Neural cell (in vitro differentiated cells): ENCODE data around the gene EXOC2. TPM values are rescaled to one million over a fixed set of nuclear protein-coding genes. Genes with fewer than 3 reads are reported as not detected.

ENCODE experiments used
- H2AFZ ChIP-seq: fragments of 200-600, 300-800 bp; sonication (generic), shearing (Covaris generic); 2 replicates; pipeline ENCODE4 v1.6.0; 2014; ENCODE audit warnings: low read depth, mild to moderate bottlenecking, antibody characterized with exemption, low read length, moderate library complexity
- H3F3A ChIP-seq: fragments of 200-600 bp; shearing (Covaris generic); 2 replicates; pipeline ENCODE4 v1.6.1; 2016; ENCODE audit warnings: mild to moderate bottlenecking, moderate library complexity, mixed read lengths, antibody characterized with exemption, low read length; ENCODE audit not compliant: insufficient read depth, poor library complexity, severe bottlenecking
- H3K27ac ChIP-seq: fragments of 200-600, 300-800 bp; sonication (generic), shearing (Covaris generic); 2 replicates; pipeline ENCODE4 v1.5.1; 2014; ENCODE audit warnings: mild to moderate bottlenecking, low read length, moderate library complexity
- H3K27me3 ChIP-seq: fragments of 300-800, 200-600 bp; sonication (generic), shearing (Covaris generic); 2 replicates; pipeline ENCODE4 v1.6.0; 2014; ENCODE audit warnings: mild to moderate bottlenecking, low read depth, low read length, moderate library complexity; ENCODE audit not compliant: insufficient read depth
- H3K36me3 ChIP-seq: fragments of 300-800, 200-600 bp; sonication (generic), shearing (Covaris generic); 2 replicates; pipeline ENCODE4 v1.5.1; 2014; ENCODE audit warnings: mild to moderate bottlenecking, antibody characterized with exemption, low read length, moderate library complexity; ENCODE audit not compliant: insufficient read depth
- H3K4me2 ChIP-seq: fragments of 300-800, 200-600 bp; sonication (generic), shearing (Covaris generic); 2 replicates; pipeline ENCODE4 v1.6.0; 2014; ENCODE audit warnings: mild to moderate bottlenecking, low read length
- H3K4me3 ChIP-seq: fragments of 300-800, 200-600 bp; sonication (generic), shearing (Covaris generic); 2 replicates; pipeline ENCODE4 v1.5.1; 2014; ENCODE audit warnings: mild to moderate bottlenecking, low read length, moderate library complexity
- H3K79me2 ChIP-seq: fragments of 200-600 bp; shearing (Covaris generic); replicated peaks from 2 replicates; pipeline ENCODE4 v1.6.0; 2014; ENCODE audit warnings: mild to moderate bottlenecking, low read length, moderate library complexity; ENCODE audit not compliant: insufficient read depth
- H3K9ac ChIP-seq: fragments of 300-800, 200-600 bp; sonication (generic), shearing (Covaris generic); 2 replicates; pipeline ENCODE4 v1.6.1; 2016; ENCODE audit warnings: mild to moderate bottlenecking, low read length, mixed read lengths
- H3K9me2 ChIP-seq: fragments of 200-600 bp; shearing (Covaris generic); 2 replicates; pipeline ENCODE4 v1.6.1; 2016; ENCODE audit warnings: mild to moderate bottlenecking, low read length, mixed read lengths; ENCODE audit not compliant: insufficient read depth
- H3K9me3 ChIP-seq: fragments of 200-600, 300-800 bp; sonication (generic), shearing (Covaris generic); 2 replicates; pipeline ENCODE4 v1.6.1; 2016; ENCODE audit warnings: mild to moderate bottlenecking, mixed run types, low read length, moderate library complexity, mixed read lengths
- H4K20me1 ChIP-seq: fragments of 200-600 bp; shearing (Covaris generic); 2 replicates; pipeline ENCODE4 v1.6.1; 2016; ENCODE audit warnings: mild to moderate bottlenecking, mixed run types; ENCODE audit not compliant: insufficient read depth
- CTCF ChIP-seq: fragments of 450-650 bp; IDR thresholded peaks from 2 replicates; pipeline ENCODE4 v1.5.1; 2014; ENCODE audit warnings: antibody characterized with exemption, mild to moderate bottlenecking, moderate library complexity; ENCODE audit not compliant: poor library complexity, severe bottlenecking
- EP300 ChIP-seq: fragments of 450-650 bp; conservative IDR thresholded peaks from 2 replicates; pipeline ENCODE4 v1.6.1; 2014; ENCODE audit warnings: antibody characterized with exemption, mild to moderate bottlenecking, moderate library complexity; ENCODE audit not compliant: poor library complexity, severe bottlenecking
- EZH2 ChIP-seq: fragments of 200-600, 300-800 bp; shearing (Covaris generic), sonication (generic); IDR thresholded peaks from 2 replicates; pipeline ENCODE4 v1.6.1; 2014; ENCODE audit warnings: antibody characterized with exemption, low read length, borderline replicate concordance, mild to moderate bottlenecking; ENCODE audit not compliant: insufficient read depth, poor library complexity, severe bottlenecking
- MXI1 ChIP-seq: fragments of 450-650 bp; conservative IDR thresholded peaks from 2 replicates; pipeline ENCODE4 v1.6.1; 2014; ENCODE audit warnings: antibody characterized with exemption, mild to moderate bottlenecking; ENCODE audit not compliant: poor library complexity, severe bottlenecking
- POLR2AphosphoS5 ChIP-seq: IDR thresholded peaks from 2 replicates; pipeline ENCODE4 v1.6.1; 2012
- RAD21 ChIP-seq: fragments of 450-650 bp; conservative IDR thresholded peaks from 2 replicates; pipeline ENCODE4 v1.6.1; 2014; ENCODE audit warnings: antibody characterized with exemption, mild to moderate bottlenecking, moderate library complexity
- SMC3 ChIP-seq: fragments of 450-650 bp; conservative IDR thresholded peaks from 2 replicates; pipeline ENCODE4 v1.6.1; 2014; ENCODE audit warnings: antibody characterized with exemption, mild to moderate bottlenecking, moderate library complexity; ENCODE audit not compliant: poor library complexity
- TAF1 ChIP-seq: IDR thresholded peaks from 2 replicates; pipeline ENCODE4 v1.6.1; 2012; ENCODE audit warnings: low read depth
- polyA plus RNA-seq: library from polyadenylated mRNA; depleted of rRNA; stranded (reverse); fragments of >200 nt; gene quantifications from 2 replicates; pipeline ENCODE4 v1.2.3, GENCODE V29; 2014
- TF ChIP-seq, protein P1 (sequence below): IDR thresholded peaks from 2 replicates; pipeline ENCODE4 v1.6.1; 2012; ENCODE audit warnings: borderline replicate concordance

The EXOC2 gene
- polyA plus RNA-seq, 1 donor from 2014 or later, result 38.6 TPM

DNA sequence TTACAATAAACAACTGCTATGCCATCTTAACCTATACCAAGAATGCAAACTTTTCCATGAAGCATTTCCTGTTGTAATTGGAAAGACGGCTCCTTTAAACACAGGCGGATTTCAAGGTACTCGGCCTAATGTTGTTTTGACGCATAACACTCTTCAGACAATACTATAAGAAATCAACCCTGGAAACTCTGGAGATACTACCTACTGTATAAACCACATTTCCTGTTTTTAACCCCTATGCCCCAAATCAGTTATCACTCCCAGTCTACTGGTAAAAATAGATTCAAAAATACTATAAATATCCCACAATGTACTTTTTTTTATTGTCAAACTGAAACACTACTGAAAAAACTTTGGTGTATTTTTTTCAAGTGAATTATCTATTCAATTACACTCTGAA lies 183.3 kb downstream of the EXOC2 start:
- no peak overlapping the region for H2AFZ ChIP-seq
- H3K4me2 ChIP-seq, result no peak overlapping the region
- H3K79me2 ChIP-seq, result no peaks in the 10 kb centered on the region
- no peak overlapping the region for H3K27ac ChIP-seq
- no peak overlapping the region for H3K4me3 ChIP-seq
- no peak overlapping the region for H3K9ac ChIP-seq
- H3F3A ChIP-seq, result no peaks in the 10 kb centered on the region
- no peaks in the 10 kb centered on the region for H4K20me1 ChIP-seq
- no peak for TF ChIP-seq CTCF
- TF ChIP-seq RAD21, result no peak
- TF ChIP-seq SMC3, result no peak
- no peak for TF ChIP-seq MXI1
- H3K36me3 ChIP-seq, result peaks cover 4% of the 10 kb centered on the region
- no peaks in the 10 kb centered on the region for H3K9me3 ChIP-seq
- no peaks in the 10 kb centered on the region for H3K9me2 ChIP-seq
- no peaks in the 10 kb centered on the region for H3K27me3 ChIP-seq

DNA sequence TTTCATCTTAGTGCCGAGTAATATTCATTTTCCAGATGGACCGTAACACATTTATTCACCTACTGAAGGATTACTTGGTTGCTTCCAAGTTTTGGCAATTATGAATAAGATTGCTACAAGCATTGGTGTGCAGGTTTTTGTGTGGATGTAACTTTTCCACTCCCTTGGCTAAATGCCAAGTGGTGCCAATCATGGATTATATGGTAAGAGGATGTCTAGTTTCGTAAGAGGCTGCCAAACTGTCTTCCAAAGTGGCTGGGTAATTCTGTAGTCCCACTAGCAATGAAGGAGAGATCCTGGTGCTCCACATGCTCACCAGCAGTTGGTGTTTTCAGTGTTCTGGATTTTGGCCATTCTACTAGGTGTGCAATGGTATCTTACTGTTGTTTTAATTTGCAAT lies 184.3 kb downstream of the EXOC2 start:
- peaks cover 4% of the 10 kb centered on the region for H3K36me3 ChIP-seq
- H3K4me2 ChIP-seq, result no peak overlapping the region
- H3K27me3 ChIP-seq, result no peaks in the 10 kb centered on the region
- TF ChIP-seq EP300 (no peak), RAD21 (no peak), TAF1 (no peak), CTCF (no peak), EZH2 (no peak), MXI1 (no peak), SMC3 (no peak), POLR2AphosphoS5 (no peak)
- TF ChIP-seq, protein P1, sequence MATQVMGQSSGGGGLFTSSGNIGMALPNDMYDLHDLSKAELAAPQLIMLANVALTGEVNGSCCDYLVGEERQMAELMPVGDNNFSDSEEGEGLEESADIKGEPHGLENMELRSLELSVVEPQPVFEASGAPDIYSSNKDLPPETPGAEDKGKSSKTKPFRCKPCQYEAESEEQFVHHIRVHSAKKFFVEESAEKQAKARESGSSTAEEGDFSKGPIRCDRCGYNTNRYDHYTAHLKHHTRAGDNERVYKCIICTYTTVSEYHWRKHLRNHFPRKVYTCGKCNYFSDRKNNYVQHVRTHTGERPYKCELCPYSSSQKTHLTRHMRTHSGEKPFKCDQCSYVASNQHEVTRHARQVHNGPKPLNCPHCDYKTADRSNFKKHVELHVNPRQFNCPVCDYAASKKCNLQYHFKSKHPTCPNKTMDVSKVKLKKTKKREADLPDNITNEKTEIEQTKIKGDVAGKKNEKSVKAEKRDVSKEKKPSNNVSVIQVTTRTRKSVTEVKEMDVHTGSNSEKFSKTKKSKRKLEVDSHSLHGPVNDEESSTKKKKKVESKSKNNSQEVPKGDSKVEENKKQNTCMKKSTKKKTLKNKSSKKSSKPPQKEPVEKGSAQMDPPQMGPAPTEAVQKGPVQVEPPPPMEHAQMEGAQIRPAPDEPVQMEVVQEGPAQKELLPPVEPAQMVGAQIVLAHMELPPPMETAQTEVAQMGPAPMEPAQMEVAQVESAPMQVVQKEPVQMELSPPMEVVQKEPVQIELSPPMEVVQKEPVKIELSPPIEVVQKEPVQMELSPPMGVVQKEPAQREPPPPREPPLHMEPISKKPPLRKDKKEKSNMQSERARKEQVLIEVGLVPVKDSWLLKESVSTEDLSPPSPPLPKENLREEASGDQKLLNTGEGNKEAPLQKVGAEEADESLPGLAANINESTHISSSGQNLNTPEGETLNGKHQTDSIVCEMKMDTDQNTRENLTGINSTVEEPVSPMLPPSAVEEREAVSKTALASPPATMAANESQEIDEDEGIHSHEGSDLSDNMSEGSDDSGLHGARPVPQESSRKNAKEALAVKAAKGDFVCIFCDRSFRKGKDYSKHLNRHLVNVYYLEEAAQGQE, result no peak
- H2AFZ ChIP-seq, result no peak overlapping the region
- H3F3A ChIP-seq, result no peaks in the 10 kb centered on the region
- H3K4me3 ChIP-seq, result no peak overlapping the region
- H3K79me2 ChIP-seq, result no peaks in the 10 kb centered on the region
- no peaks in the 10 kb centered on the region for H4K20me1 ChIP-seq
- no peak overlapping the region for H3K27ac ChIP-seq
- no peaks in the 10 kb centered on the region for H3K9me2 ChIP-seq
- H3K9ac ChIP-seq, result no peak overlapping the region
- no peaks in the 10 kb centered on the region for H3K9me3 ChIP-seq
